ENCODE measurements around the gene TRIM47.
A peak's percentile ranks its signal among the peaks of the same experiment; 100 is the strongest.

Gene TRIM47

DNA sequence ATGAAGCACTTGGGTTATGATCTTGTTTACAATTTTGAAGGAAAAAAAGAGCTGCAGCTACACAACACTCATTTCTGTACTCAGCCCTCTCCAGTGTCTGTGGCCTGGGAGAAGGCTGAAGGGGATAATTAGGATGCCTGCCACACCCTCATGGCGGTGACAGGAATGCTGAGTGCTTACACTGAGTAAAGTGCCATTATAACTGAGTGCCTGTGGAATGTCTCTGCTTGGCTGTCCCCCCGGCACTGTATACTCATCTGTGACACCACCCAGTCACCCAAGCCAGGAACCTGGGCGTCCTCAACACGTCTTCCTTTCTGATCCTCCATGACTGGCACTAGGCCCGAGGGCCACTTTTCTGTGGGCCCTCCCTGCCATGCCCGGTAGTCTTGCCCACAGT, 29.8 kb upstream of the TRIM47 start:
- no peak for DNase-seq (ENCODE audit: low read depth)

- DNase-seq (ENCODE audit: low read depth) = no peak
Measured at GRCh38 chr17:75906143-75906884, 27.9 kb upstream of the TRIM47 start.

- DNase-seq (ENCODE audit: low read depth) = peak; percentile 98
Measured at GRCh38 chr17:75904749-75905521, 26.6 kb upstream of the TRIM47 start, which contains the start of gene MRPL38. MRPL38 (minus strand) TSS chr17:75904884; CDS start chr17:75904875, 9 bp downstream.

GRCh38 chr17:75902406-75902805, 24.0 kb upstream of the TRIM47 start:
- DNase-seq (ENCODE audit: low read depth) = no peak

GRCh38 chr17:75901727-75902126, 23.3 kb upstream of the TRIM47 start:
- DNase-seq (ENCODE audit: low read depth) = no peak

DNA sequence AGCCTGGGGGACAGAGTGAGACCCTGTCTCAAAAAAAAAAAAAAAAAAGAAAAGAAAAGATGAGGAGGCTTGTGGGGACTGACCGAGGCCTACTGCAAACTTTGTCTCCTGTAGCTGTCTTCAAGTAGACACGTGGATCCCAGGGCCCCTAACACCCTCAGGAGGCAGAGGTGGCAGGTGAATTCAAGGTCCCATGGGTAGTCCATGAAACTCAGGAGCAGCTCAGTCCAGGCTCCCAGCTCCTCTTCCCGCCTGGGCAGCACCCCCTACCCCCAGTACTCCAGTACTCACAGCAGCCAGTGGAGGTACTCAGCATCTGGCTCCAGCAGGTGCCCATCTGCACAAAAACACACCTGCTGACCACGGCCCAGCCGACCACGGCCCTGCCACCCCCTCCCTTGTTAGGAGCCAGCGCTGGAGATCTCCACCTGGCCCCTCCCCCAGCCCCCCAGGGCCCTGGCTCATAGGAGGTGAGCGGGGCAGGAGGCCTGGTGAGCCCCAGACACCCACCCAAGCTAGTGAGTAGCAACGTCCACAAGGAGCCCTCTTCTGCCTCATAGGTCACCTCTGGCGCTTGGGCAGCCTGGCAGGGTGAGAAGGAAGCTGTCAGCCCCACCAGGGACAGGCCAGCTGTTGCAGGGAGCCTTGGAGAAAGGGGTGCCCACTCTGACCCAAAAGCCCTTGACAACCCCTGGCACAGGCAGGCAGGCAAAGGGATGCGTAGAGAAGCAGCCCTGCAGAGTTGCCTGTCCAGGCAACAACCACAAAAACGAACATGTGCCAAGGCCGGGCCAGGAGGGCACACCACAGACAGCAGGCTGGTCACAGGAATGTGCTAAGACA, 22.5 kb upstream of the TRIM47 start:
- no peak for DNase-seq (ENCODE audit: low read depth)

GRCh38 chr17:75899767-75900468, 21.5 kb upstream of the TRIM47 start:
- no peak for DNase-seq (ENCODE audit: low read depth)

DNA sequence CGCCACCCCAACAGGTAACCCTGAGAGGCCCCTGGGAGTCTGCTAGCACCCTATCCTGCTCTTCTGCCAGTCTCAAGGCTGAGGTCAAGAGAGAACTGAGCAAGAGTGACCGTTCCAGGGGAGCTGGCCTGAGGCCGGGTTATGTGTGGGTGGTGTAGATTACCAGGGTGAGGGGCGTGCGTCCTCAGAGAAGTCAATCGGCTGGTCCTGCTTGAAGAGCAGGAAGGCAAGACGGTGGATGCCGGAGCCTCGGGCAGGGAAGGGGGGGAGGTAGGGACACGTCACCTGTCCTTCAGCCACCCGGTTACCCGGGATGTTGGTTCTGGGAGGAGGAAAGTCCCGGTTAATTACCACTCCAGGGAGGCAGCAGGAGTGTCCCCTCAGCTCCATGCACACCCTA, 21.0 kb upstream of the TRIM47 start:
- DNase-seq (ENCODE audit: low read depth) = no peak

DNA sequence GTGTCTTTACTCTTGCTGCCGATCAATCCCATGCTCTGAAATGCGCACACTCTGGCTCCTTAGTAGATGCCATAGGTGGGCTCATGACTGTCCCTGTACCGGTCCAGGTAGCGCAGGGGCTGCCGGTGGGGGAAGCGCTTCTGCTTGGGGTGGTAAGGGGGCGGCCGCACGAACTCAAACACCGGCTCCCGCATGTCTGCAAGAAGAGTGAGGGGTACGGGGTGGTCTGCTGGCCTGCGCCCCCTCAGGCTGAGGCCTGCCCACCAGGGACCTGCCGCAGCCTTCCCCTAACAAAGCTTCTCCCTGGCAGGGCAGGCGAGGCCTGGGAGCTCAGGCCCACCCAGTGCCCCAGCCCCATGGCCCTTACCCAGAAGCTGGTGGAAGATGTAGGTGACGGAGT, 20.4 kb upstream of the TRIM47 start:
- DNase-seq (ENCODE audit: low read depth) = no peak

- DNase-seq (ENCODE audit: low read depth) = no peak
Measured at GRCh38 chr17:75898065-75898464, 19.7 kb upstream of the TRIM47 start.

DNA sequence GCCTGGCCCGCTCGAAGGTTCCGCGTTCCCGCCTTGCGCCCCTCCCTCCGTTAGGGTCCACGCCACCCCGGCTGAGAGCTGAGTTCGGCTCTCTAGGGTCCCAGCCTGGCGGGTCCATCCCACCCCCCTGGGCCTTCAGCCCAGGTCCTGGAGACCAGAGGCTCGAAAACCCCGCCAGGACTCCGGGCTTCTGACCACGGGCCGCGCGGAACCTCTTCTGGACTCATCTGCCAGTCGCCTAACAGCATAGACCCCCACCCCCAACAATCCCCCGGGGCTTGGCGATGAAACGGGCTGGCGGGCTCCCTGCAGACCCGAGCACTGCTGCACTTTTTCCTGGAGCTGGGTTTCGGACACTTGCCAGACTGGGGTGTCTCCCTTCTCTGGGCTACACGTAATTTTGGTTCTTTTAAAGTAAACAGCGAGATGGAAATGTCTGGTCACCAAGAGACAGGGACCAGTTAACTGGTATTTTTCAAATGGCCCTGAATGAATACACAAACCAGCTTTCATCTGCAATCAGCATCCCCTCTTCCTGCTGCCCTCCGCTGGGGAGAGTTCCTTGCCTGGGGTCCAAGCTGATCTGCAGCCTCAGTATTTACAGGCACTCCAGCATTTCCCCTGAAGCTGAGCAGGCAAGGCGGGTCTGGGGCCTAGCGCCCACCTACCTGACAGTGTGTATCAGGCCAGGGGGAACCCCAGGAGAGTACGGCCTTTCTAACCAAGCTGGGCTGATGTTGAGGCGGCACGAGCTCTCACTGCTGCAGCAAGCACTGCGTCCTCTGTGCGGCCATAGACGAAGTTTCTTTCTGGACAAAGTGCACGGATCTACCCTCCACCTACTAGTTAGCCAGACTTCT, 19.0 kb upstream of the TRIM47 start:
- no peak for DNase-seq (ENCODE audit: low read depth)

DNA sequence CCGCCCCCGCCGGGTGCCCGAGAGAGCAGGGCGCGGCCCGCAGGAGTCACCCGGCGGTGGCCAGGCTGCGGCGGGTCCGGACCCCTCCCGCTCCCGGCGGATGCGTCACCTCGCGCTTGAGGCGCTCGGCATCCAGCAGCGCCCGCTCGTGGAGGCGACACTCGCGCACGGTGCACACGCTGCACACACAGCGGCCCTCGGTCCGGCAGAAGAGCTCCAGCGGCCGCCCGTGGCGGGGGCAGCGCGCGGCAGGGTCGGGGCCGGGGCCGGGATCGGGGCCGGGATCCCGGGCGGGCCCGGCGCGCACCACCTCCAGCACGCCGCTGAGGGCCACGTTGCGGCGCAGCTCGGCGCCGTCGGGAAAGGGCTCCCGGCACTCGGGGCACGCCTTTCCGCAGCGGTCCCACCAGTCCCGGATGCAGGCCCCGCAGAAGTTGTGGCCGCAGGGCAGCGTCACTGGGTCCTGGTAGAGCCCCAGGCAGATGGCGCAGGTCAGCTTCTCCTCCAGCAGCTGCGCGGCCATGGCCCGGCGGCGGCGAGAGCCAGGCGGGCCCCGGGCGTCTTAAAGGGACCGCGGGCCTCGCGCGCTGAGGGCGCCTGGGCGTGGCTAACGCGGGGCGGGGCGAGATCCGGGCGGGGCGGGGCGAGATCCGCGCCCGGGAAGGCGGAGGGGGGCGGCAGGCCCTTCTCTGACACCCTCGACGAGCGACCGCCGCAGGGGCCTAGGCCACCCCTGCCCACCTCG, 18.2 kb upstream of the TRIM47 start, which contains the start of gene TRIM65:
TSS of gene TRIM65 (minus strand) at position 537 of the 745 bp plus-strand sequence. CDS start at position 523, 14 bp downstream.
- peak; percentile 81 for DNase-seq (ENCODE audit: low read depth)

GRCh38 chr17:75895370-75896155, 17.2 kb upstream of the TRIM47 start:
- no peak for DNase-seq (ENCODE audit: low read depth)

DNA sequence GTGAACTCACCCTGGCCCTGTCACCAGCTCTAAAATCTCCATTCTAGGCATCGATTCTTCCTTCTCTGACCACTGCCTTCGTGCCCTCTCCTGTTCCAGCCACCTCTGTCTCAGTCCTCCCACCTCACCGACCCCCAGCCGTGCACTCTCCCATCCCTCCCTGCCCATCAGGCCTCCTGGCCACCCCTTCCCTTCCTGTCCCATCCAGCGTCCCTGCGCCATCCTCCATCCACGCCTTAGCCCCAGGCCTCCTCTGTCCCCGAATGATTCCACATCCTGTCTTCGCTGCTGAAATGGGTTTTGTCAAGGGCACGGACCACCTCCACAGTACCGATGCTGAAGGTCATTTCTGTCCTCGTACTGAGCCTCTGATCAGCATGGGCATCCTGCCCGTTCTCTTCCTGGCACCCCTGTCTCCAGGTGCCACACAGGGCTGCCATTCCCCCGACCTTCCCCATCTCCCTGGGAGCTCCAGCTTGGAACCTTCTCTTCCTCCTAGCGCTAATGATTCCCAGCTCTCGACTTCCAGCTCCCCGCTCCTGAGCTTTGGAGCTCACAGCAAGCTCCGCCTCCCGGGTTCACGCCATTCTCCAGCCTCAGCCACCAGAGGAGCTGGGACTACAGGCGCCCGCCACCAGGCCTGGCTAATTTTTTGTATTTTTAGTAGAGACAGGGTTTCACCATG, 15.8 kb upstream of the TRIM47 start:
- DNase-seq (ENCODE audit: low read depth) = no peak

DNA sequence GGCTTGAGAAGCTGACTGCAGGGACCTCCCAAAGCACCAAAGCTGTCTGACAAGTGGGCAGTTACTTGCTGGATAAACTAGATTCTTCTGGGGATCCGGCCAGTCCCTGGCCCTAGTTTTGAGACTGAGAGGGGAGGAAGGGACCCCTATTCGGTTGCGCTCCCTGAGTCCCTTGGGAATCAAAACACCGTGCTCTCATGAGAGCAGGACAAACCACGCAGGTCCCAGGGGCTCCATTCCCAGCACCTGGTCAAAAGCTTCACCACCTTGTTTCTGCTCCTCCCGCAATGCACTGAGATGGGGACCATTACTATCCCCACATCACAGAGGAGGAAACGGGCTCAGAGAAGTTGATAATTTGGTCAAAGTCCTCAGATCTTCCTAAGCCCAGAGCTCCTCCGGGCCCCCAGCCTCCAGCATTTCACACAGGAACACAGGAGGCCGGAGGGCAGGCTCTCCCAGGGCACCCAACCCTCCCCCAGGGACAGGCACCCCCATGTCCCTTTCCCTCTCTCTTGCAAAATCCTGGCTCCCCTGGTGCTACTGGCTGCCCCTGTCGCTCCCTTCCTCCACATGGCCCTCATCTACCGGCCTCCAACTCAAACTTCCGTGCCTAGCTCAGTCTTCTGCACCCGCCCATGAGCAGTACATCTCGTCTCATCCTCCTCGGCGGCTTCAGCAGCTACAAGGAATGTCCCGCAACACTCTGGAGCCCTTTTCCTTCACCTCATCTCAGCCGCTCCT, 15.1 kb upstream of the TRIM47 start:
- DNase-seq (ENCODE audit: low read depth) = no peak

DNA sequence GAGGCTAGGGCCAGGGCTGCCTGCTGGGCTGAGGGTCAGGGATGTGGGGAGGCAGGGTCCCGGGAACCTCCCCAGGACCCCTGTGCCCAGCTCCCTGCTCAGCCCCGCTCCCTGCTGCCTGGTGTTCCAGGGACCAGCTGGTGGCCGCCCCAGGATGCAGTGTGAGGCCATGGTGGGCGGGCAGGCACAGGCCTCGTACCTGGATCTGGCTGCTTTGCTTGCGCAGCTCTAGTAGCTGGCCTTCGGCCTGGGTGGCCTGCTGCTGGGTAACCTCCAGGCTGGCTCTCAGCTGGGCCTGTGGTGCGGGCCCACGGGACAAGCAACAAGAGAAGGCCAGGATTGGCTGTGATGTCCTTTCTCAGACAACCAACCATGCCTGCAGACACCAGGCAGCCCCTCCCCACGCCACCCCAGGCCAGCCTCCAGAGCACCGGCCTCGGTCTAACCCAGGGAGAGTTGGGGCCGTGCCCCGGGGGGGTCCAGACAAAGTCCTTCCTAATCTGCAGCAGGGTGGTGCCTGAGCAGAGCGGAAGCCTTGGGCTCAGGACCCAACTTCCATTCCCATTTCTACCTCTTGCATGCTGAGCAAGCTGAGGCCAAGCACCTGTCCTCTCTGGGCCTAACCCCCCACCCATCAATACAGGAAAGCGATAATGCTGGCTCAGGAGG, 14.3 kb upstream of the TRIM47 start:
- no peak for DNase-seq (ENCODE audit: low read depth)

Measured in activated T-cell treated with anti-CD3 and anti-CD28 coated beads for 48 hours (primary cell).